SU-DHL-6 (cell line): ENCODE measurements around the gene LMO7.
A peak's percentile ranks its signal among the peaks of the same experiment; 100 is the strongest.

ENCODE experiments used
- H2AFZ ChIP-seq: fragments of 200-600 bp; sonication (generic); 2 replicates; pipeline ENCODE4 v1.6.1; 2014; ENCODE audit warnings: low read depth, mild to moderate bottlenecking, moderate library complexity, mixed read lengths, antibody characterized with exemption, low read length; ENCODE audit not compliant: severe bottlenecking
- H3F3A ChIP-seq: fragments of 200-600 bp; shearing (Covaris generic); 2 replicates; pipeline ENCODE4 v1.6.0; 2016; ENCODE audit warnings: antibody characterized with exemption, mild to moderate bottlenecking; ENCODE audit not compliant: insufficient read depth
- H3K27ac ChIP-seq: fragments of 200-600 bp; sonication (generic); 2 replicates; pipeline ENCODE4 v1.5.1; 2016; ENCODE audit warnings: low read depth, mild to moderate bottlenecking, low read length, moderate library complexity, mixed read lengths
- H3K27me3 ChIP-seq: fragments of 200-600 bp; sonication (generic), shearing (Covaris generic); 2 replicates; pipeline ENCODE4 v1.6.0; 2014; ENCODE audit warnings: mild to moderate bottlenecking, low read length
- H3K36me3 ChIP-seq: fragments of 200-600 bp; sonication (generic); 2 replicates; pipeline ENCODE4 v1.6.1; 2014; ENCODE audit warnings: mild to moderate bottlenecking, low read length, mixed read lengths
- H3K4me2 ChIP-seq: fragments of 300-600, 200-600 bp; shearing (Covaris generic), sonication (generic); 2 replicates; pipeline ENCODE4 v1.6.0; 2014; ENCODE audit warnings: low read length, low read depth, mild to moderate bottlenecking; ENCODE audit not compliant: poor library complexity, severe bottlenecking
- H3K4me3 ChIP-seq: fragments of 200-600 bp; sonication (generic); 2 replicates; pipeline ENCODE4 v1.5.1; 2014; ENCODE audit warnings: antibody characterized with exemption, low read length, mild to moderate bottlenecking, mixed read lengths; ENCODE audit not compliant: insufficient read depth, poor library complexity, severe bottlenecking
- H3K79me2 ChIP-seq: fragments of 200-600 bp; sonication (generic); 2 replicates; pipeline ENCODE4 v1.6.1; 2014; ENCODE audit warnings: mild to moderate bottlenecking, low read length, moderate library complexity; ENCODE audit not compliant: insufficient read depth
- H3K9ac ChIP-seq: fragments of 200-600 bp; sonication (generic); 2 replicates; pipeline ENCODE4 v1.7.0; 2014; ENCODE audit warnings: mild to moderate bottlenecking, low read length
- H3K9me2 ChIP-seq: fragments of 200-600 bp; sonication (generic); replicated peaks from 2 replicates; pipeline ENCODE4 v1.6.1; 2014; ENCODE audit warnings: low read length; ENCODE audit not compliant: insufficient read depth
- H3K9me3 ChIP-seq: fragments of 200-600 bp; sonication (generic); 2 replicates; pipeline ENCODE4 v1.6.1; 2014; ENCODE audit warnings: low read length, mixed read lengths; ENCODE audit not compliant: insufficient read depth
- H4K20me1 ChIP-seq: fragments of 200-600 bp; sonication (generic); 2 replicates; pipeline ENCODE4 v1.6.1; 2014; ENCODE audit warnings: low read depth, mild to moderate bottlenecking, antibody characterized with exemption, low read length, moderate library complexity, mixed read lengths
- CTCF ChIP-seq: fragments of 200-600 bp; sonication (generic); IDR thresholded peaks from one replicate; pipeline ENCODE4 v1.5.1; 2017; ENCODE audit warnings: antibody characterized with exemption, mild to moderate bottlenecking, low read length, moderate library complexity; ENCODE audit not compliant: insufficient read depth, poor library complexity, severe bottlenecking
- EZH2phosphoT487 ChIP-seq: fragments of 200-600 bp; sonication (generic), shearing (Covaris generic); conservative IDR thresholded peaks from 2 replicates; pipeline ENCODE4 v1.6.1; 2018; ENCODE audit warnings: mild to moderate bottlenecking, antibody characterized with exemption, low read length, moderate library complexity, mixed read lengths

LMO7 gene

GRCh38 chr13:75869981-75870380, 233.9 kb downstream of the LMO7 start:
- Histone ChIP-seq H3K36me3 (no peaks in the 10 kb centered on the region), H3K4me3 (no peak overlapping the region), H3K9me3 (no peaks in the 10 kb centered on the region), H3K9ac (no peak overlapping the region), H2AFZ (no peak overlapping the region), H4K20me1 (no peaks in the 10 kb centered on the region), H3K79me2 (no peaks in the 10 kb centered on the region), H3K27me3 (no peaks in the 10 kb centered on the region), H3K4me2 (no peak overlapping the region), H3F3A (no peaks in the 10 kb centered on the region; the same call in 1 of the 2 replicates), H3K27ac (no peak overlapping the region), H3K9me2 (no peaks in the 10 kb centered on the region)
- TF ChIP-seq CTCF (no peak), EZH2phosphoT487 (no peak)

GRCh38 chr13:75870397-75870903, 234.3 kb downstream of the LMO7 start:
- Histone ChIP-seq H3K36me3 (no peaks in the 10 kb centered on the region), H3F3A (no peaks in the 10 kb centered on the region; the same call in 1 of the 2 replicates), H3K27ac (no peak overlapping the region), H3K9me3 (no peaks in the 10 kb centered on the region), H3K4me2 (no peak overlapping the region), H3K79me2 (no peaks in the 10 kb centered on the region), H3K9me2 (no peaks in the 10 kb centered on the region), H4K20me1 (no peaks in the 10 kb centered on the region), H3K4me3 (no peak overlapping the region), H3K27me3 (no peaks in the 10 kb centered on the region), H2AFZ (no peak overlapping the region), H3K9ac (no peak overlapping the region)
- TF ChIP-seq CTCF (peak; percentile 35), EZH2phosphoT487 (no peak)

GRCh38 chr13:75871059-75871458, 234.9 kb downstream of the LMO7 start:
- Histone ChIP-seq H3K4me3 (no peak overlapping the region), H3K9me2 (no peaks in the 10 kb centered on the region), H3K27ac (no peak overlapping the region), H3K79me2 (no peaks in the 10 kb centered on the region), H3K4me2 (no peak overlapping the region), H2AFZ (no peak overlapping the region), H3F3A (no peaks in the 10 kb centered on the region), H3K9me3 (no peaks in the 10 kb centered on the region), H3K9ac (no peak overlapping the region), H3K36me3 (no peaks in the 10 kb centered on the region), H4K20me1 (no peaks in the 10 kb centered on the region), H3K27me3 (no peaks in the 10 kb centered on the region)
- TF ChIP-seq CTCF (no peak), EZH2phosphoT487 (no peak)
